ENCODE results near the gene DAAM2.

GRCh38 chr6:39824030-39824926, 32.1 kb downstream of the DAAM2 start:
- TF ChIP-seq POLR2A (IDR thresholded peaks at IDR 0.05) = no peak
- TF ChIP-seq, protein P1, sequence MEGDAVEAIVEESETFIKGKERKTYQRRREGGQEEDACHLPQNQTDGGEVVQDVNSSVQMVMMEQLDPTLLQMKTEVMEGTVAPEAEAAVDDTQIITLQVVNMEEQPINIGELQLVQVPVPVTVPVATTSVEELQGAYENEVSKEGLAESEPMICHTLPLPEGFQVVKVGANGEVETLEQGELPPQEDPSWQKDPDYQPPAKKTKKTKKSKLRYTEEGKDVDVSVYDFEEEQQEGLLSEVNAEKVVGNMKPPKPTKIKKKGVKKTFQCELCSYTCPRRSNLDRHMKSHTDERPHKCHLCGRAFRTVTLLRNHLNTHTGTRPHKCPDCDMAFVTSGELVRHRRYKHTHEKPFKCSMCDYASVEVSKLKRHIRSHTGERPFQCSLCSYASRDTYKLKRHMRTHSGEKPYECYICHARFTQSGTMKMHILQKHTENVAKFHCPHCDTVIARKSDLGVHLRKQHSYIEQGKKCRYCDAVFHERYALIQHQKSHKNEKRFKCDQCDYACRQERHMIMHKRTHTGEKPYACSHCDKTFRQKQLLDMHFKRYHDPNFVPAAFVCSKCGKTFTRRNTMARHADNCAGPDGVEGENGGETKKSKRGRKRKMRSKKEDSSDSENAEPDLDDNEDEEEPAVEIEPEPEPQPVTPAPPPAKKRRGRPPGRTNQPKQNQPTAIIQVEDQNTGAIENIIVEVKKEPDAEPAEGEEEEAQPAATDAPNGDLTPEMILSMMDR (IDR thresholded peaks at IDR 0.05) = no peak

All from esophagus squamous epithelium (tissue), 4 donors.